Activated CD8-positive, alpha-beta memory T cell treated with anti-CD3 and anti-CD28 coated beads for 1 hour (primary cell): ENCODE data around the gene EEIG2.
"Not testable (repeated sequence)": the region's sequence is repeated elsewhere in the genome, so short reads cannot be mapped to it uniquely, and the experiment has no call there.

ENCODE experiments used
- DNase-seq, 2 donors: peaks; one replicate each; pipeline ENCODE4 v3.0.0-alpha.2; 2020; ENCODE audit warnings: low read depth in 1 of 2; ENCODE audit errors: extremely low read depth in 1 of 2

EEIG2 gene

DNA sequence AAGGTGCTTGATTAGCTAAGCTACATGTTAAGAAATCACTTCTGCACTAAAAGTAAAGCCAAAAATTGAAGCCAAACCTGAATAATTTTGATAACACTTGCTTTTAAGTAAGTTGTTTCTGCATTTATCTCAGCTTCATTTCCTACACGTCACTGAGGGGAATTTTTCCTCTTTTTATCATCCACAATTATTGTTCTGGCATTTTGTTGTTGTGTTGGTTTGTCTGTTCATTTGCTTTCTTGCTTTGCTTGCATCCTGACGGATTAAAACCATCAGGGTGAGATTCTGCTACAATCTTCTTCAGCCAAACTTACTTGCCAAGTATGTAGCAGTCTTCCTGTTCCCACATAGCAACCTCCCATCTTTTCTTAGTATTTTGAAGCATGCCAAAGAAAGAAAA is 18.0 kb upstream of the EEIG2 start:
- DNase-seq: no peak

DNA sequence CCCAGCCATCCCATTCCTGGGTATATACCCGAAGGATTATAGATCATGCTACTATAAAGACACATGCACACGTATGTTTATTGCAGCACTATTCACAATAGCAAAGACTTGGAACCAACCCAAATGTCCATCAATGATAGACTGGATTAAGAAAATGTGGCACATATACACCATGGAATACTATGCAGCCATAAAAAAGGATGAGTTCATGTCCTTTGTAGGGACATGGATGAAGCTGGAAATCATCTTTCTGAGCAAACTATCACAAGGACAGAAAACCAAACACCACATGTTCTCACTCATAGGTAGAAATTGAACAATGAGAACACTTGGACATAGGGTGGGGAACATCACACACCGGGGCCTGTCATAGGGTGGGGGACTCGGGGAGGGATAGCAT is 12.4 kb upstream of the EEIG2 start:
- DNase-seq: not testable (repeated sequence)

DNA sequence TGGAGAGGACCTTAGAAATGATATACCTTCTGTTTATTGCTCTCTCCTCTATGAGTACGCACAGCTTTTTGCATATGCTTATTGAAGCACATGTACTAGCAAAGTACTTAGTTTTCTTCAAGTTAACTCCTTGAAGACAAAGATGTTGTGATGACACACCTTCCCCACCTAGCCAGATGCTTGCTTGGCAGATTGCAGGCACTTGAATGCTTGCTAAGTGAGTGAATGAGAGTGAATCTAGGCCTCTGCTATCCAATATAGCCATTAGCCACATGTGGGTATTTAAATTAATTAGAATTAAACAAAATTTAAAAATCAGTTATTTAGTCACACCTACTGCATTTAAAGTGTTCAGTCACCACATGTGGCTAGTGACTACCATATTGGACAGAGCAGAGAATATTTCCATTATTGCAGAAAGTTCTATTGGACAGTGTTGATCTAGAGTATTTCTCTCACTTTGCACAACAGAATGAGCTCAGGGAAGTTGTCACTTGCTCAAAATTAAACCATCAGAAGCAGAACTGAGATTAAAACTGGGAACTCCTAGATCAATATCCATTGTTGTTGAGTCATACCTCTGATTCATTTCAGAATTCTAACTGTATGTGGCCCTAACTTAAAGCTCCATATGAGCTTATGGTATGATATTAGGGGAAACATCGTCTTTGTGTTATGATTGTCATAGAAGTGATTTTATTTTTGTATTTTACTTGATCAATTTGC is 8.6 kb upstream of the EEIG2 start:
- no peak for DNase-seq

DNA sequence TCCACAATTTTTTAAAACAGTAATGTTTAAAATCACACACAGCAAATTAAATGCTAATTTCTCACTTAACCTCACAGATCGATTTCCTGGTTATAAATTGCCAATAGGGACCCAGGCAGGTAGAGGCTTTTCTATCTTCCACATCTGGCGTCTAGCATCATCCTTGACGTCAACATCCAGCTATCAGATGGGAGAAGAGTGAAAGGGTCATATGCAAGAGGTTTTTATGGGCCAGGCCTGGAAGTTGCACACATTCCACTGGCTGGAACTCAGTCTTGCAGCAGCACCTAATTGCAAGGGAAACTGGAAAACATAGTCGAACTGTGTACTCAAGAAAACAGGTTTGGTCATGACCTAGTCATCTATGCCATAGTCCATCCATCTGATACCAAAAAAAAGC is 6.0 kb upstream of the EEIG2 start:
- no peak for DNase-seq

DNA sequence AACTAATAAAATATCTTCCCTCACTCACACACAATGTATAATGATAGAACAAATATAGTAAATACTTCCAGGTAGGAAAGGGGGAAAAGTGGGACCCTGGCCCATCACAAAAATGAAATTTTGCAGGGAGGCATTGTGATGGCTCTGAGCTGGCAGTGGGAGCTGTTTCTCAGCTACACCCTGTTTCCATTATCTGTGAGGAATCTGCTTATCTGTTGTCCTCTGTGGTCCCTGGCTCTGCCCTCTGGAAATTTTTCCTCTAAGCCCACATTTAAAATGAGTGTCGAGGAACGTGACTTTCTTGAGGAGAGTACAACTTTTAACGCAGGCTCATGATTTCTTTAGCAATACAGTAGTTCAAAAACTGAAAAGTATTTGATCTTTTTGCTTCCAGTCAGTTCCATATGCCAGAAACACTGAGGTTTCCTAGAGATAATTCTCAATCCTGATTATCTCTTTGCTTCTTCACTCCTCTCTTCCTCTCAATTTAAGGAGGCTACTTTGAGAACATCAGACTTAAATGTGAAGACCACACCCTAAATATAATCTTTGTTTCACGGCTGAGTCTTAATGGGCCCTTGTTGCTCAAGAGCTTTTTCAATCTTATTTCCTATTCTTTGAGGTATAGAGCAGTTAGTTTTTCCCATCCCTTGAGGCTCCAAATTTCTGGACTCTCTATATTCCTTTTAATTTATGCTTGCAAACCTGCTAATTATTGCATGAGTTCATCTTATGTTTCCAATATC is 5.0 kb upstream of the EEIG2 start:
- DNase-seq: no peak

DNA sequence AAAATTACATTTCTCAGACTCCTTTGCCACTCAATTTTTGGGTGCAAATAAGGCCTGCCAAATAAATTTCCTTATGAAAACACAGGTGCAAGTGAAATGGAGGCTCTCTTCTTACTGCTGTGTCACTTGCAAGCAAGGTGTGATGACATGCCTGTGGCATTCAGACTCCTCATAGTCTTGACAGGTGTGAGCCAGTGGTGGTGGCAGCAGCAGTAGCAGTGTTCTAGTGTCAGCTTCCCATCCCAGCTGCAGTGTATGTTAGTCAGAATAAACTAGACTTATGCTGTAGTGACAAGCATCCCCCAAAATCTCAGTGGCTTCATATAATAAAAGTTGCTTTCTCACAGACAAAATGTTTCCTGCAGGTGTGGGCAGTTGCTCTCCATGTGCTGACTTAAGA is 3.8 kb upstream of the EEIG2 start:
- DNase-seq: no peak

DNA sequence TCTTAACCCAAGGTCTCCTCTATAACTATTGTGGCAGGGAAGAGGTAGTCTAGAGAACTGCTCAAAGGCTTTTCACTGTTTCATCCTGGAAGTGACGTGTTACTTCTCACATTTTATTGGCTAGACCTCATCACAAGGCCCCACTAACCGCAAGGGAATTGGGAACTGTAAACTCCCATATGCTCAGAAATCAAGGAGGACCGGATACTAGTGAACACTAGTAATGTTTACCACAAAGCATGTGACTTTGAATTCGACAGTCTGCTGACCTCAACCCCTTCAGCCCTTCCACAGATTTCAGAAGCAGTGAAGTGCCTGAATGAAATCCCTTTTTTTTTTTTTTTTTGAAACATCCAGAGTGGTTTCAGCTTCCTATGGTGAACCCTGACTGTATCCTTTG is 3.4 kb upstream of the EEIG2 start:
- DNase-seq: no peak

DNA sequence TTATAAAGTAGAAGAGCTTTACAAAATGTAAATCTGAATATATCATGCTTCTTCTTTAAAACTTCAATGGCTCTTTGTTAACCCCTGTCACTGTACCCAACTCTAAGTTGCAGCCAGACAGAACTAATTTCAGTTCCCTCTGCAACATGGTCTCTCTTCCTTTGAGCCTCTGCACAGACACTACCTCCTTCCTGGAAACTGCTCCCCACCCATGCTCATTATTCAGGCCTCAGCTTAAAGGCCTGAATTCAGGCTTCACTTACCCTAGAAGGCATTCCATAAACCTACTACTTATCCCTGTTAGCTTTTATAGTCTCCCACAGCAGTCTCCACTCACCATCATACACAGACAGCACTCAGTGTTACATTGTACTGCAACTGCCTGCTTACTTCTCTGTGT is 2.6 kb upstream of the EEIG2 start:
- no peak for DNase-seq

DNA sequence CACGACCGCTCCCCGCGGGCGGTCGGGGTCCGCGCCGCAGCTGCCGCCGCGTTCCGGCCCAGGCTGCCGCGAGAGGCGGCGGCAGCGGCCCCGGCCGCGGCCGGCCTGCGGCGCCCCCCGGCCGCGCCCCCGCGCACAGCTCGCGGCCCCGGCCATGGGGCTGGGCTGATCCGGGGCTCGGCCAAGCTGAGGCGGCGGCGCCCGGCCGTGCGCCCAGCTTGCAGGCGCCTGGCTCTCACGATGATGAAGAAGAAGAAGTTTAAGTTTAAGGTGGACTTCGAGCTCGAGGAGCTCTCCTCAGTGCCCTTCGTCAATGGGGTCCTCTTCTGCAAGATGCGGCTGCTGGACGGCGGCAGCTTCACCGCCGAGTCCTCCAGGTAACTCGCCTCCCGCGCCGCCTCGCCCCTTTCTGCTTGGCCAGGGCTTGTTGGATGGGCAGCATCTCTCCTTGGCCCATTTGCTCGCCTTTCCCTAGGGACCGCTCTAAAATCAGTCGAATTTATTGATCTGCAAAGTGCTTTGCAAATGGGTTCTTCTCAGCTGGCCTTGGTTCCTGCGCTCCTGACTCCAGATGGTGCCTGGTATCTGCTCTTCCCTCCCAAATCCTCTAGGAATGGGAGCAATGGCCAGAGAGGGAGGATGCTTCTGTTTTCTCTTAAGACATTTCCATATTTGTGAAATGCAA is 431 bp downstream of the EEIG2 start:
- DNase-seq: peak in 1 of 2 donors; percentile 4

DNA sequence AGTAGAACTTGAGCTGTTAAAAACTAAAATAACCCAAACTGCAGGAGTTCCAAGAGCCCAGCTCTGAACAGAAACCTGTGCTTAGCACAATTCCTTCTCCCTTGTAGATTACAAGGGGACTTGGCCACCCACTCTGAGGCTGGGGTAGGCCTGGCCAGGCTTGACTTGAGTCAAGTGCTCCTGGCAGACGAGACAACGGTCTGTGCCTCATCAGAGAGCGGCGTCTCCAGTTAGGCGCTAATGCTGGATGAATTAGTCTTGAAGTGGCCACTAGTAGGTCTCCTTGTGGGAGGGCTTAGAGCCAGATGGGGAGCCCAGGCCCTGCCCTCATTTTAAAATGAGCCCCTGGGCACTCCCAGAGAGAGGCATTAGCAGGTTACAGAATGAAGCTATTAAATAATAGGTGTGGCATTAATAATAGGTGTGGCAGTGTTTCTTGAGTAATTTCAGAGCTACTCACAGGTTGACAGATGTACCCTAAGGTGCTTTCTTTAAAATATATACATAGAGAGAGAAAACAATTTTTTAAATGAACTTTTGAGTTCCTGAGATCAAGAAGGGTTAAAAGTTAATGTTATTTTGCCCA is 1.1 kb downstream of the EEIG2 start:
- peak in 1 of 2 donors; percentile 12 for DNase-seq

DNA sequence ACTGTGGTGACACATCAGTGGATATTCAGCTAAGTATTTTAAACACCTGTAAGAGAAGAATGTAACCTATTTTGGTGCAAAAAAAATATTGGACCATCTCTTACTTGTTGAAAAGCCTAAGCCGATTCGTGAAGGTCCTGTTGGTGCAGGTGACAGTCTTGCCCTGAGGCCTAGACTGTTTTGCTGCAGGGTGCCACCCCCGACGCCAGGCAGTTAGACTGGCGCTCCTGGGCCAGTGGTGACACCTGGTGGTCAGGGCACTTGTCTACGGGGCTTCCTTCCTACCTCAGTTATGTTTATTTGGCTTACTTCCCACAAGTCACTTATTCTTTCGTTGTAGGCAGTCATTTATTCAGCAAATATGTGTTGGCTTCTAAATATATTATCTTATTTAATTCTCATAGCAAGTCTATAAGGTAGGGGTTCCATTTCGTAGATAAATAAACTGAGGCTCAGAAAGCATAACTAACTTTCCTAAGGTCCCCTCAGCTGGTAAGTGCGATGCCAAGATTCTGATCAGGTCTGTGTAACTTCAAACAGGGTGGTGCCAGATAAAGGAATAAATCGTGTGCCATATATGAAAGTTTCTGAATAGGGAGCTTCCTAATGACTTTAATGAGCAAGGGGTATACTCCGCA is 1.9 kb downstream of the EEIG2 start:
- DNase-seq: peak; percentile 66 to 70

DNA sequence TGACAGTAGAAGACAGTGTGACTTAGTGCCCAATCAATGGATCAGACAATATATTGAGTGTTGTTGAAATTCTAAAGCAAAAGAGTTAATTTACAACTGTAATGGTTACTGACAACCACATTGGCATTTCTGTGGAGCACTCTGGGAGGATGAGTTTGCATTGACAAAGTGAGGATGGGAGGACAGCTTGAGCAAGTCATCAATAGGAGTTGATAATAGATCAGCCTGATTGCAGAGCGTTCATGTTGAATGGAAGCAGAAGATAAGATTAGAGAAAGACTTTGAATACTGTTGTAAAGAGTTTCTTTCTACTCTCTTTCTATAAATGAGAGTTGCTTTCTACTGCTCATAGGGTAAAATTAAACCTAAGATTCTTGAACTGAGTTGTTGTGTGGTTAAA is 3.9 kb downstream of the EEIG2 start:
- DNase-seq: no peak

DNA sequence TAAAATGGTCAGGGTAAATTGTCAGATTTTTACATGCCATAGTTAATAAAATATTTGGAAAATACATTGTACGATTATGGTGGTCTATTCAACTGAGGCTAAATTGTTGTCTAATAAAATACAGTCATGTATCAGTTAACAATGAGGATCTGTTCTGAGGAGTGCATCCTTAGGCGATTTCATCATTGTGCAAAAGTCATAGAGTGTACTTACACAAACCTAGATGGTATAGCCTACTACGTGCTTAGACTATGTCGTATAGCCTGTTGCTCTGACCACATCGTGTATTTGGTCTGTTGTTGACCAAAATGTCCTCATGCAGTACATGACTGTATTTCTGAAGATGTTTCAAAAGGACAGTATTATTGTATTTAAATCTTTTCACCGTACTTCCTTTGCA is 5.2 kb downstream of the EEIG2 start:
- DNase-seq: no peak

DNA sequence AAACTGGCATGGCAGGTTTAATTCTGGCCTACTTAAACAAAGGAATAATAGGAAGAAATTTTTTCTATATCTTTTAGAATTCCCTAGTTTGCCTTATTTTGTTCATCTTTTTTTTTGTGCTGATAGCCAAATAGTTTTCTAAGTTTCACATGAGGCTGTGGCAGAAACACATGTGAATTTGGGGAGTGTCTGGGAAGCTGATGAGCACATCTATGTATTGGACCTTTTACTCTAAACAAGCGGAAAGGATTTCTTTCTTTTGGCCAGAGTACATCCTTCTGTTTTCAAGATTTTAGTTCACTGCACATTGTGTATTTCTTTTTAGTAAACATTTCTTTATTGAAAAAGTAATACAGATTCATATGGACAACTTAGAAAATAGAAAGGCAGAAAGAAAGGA is 5.6 kb downstream of the EEIG2 start:
- DNase-seq: no peak

DNA sequence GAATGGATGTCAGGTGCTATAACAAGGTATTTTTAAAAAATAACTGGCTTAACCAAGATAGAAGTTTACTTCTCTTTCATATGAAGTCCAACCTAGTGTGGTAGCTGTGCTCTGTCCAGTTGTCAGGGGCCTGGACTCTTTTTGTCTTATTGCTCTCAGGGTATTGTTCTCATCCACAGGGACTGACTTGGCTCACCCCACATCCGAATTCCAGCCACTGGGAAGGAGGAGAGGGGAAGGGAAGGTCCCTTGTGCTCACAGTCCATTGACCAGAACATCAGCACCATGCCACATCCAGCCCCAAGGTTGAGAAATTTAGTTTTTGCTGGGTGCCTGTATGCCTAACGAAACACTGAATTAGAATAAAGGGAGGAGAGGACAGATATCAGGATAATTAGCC is 8.7 kb downstream of the EEIG2 start:
- DNase-seq: no peak

DNA sequence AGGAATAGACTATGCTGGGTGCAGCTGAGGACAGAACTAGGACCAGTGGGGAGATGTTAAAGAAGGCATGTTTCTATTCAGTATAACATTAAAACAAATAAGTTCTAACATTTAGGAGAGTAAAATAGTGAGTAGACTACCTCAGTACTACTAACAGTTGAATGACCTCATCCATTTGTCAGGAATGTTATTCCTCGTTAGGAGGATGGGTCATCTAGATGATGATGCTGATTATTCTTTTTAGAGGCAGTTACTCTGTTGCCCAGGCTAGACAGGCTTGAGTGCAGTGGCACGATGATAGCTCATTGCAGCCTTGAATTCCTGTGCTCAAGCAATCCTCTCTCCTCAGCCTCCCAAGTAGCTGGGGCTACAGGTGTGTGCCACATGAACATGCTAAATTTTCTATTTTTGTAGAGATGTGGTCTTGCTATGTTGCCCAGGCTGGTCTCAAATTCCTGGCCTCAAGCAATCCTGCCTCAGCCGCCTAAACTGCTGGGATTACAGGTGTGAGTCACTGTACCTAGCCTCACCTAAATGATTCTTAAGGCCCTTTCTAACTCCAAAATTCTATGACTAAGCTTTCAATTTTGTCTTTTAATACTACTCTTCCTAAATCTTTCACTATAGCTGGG is 9.3 kb downstream of the EEIG2 start:
- no peak for DNase-seq

DNA sequence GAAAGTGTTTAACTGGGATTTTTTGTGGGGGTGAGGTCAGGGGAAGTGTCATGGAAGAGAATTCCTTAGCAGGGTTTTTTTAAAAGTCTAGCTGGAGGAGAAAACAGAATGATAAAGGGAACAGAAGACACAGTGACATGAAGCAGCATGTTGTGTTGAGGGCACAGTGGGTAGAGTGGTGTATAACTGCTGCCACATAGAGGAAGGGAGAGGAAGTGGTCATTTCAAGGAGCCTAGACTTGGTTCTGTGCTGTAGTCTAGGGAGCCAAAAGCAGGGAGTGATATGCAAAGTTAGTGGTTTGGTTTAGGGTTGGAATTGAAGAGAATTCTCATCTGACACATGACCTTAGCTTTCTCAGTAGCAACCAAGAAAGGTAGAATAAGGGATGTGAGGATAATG is 10.2 kb downstream of the EEIG2 start:
- DNase-seq: no peak

DNA sequence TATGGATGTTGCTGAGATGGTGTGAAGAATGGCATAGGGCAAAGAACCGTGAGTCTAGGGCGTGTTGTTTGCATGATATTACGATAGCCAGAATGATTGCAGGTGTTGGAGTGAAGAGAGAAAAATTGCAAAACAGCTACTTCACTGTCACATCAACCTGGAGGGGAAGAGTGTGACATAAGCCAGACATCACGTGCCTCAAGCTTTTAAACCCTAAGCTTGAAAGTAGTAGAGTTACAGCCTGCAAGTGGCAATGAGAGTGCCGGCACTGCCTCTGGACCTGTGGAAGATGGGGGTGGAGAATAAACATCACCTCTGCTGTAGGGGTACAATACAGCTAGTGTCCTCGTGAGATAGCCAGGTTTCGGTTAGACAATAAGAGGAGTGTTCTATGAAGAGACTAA is 11.1 kb downstream of the EEIG2 start:
- DNase-seq: no peak

DNA sequence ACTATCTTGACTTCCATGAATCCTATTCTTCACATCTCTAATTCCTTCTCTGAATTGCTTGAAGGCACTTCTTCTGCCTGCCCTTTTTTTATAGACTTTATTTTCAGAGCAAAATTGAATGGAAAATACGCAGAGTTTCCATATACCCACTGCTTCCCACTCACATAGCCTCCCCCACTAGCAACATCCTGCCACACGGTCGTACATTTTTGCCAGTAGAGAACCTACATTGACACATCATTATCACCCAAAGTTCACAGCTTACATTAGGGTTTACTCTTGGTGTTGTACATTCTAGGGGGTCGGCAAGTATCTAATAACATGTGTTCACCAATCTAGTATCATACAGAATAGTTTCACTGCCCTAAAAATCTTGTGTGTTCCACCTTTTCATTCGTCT is 12.3 kb downstream of the EEIG2 start:
- no peak for DNase-seq

DNA sequence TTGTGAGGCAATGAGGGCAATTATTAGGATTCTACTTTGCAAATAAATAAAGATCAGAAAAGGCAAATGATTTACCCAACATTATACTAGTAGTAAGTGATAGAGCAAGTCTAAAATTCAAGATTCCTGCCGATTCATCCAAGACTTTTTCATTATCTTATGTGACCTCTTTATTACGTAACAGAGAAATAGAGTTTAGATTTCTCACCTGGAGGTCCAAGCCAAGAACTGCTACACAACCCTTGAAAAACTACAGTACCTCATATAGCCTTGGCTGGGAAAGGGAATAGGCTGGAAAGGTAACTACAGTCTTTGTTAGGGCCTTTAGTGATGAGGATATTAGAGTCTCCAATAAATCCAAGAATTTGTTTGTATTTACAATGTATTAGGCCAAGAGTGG is 13.3 kb downstream of the EEIG2 start:
- DNase-seq: no peak

DNA sequence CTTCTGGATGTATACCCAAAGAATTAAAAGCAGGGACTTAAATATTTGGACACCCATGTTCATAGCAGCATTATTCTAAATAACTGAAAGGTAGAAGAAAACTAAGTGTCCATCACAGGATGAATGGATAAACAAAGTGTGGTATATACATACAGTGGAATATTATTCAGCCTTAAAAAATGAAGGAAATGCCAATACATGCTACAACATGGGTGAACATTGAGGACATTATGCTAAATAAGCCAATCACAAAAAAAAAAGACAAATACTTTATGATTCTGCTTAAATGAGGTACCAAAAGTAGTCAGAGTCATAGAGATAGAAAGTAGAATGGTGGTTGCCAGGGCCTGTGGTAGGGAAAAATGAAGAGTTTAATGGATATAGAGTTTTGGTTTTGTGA is 14.1 kb downstream of the EEIG2 start:
- no peak for DNase-seq
